Measurements from ENCODE around the gene NBEAL1.
A peak's percentile ranks its signal among the peaks of the same experiment; 100 is the strongest.

NBEAL1 gene

DNA sequence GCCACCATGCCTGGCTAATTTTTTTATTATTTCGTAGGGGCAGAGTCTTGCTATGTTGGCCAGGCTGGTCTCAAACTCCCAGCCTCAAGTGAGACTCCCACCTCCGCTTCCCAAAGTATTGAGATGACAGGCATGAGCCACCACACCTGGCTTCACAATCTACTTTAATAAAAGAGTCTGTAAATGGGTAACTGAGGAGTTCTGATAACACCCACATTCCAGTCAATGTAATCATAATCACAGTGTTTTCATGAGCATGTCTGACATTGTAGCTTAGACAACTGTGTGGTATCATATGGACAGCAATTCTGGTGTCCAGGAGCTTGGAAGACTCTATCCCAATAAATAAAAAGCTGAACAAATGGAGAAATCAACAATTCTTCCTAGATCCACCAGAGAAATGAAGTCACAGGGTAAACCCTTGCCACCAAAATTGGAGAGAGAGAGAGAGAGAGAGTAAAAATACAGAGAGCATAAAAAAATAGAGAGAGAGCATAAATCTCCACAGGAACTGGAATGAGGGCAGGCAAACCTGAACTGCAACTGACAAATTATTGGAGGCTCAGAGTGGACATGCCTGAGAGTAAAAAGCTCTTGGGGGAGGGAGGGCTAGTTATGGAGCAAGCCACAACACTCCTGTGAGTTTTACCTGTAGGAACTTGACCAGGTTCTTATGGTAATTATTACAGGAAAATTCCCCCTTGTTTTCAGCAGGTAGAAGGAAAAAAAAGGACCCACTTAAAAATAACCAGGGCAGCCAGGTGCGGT, 12.4 kb upstream of the NBEAL1 start:
- H3K4me3 ChIP-seq (ENCODE audit: low read length), result no peak overlapping the region
- TF ChIP-seq, protein P1, sequence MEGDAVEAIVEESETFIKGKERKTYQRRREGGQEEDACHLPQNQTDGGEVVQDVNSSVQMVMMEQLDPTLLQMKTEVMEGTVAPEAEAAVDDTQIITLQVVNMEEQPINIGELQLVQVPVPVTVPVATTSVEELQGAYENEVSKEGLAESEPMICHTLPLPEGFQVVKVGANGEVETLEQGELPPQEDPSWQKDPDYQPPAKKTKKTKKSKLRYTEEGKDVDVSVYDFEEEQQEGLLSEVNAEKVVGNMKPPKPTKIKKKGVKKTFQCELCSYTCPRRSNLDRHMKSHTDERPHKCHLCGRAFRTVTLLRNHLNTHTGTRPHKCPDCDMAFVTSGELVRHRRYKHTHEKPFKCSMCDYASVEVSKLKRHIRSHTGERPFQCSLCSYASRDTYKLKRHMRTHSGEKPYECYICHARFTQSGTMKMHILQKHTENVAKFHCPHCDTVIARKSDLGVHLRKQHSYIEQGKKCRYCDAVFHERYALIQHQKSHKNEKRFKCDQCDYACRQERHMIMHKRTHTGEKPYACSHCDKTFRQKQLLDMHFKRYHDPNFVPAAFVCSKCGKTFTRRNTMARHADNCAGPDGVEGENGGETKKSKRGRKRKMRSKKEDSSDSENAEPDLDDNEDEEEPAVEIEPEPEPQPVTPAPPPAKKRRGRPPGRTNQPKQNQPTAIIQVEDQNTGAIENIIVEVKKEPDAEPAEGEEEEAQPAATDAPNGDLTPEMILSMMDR (IDR thresholded peaks at IDR 0.05; ENCODE audit: insufficient read depth, low read depth, low read length, missing control alignments), result no peak
- peak; percentile 92 for DNase-seq (ENCODE audit: low read depth)

DNA sequence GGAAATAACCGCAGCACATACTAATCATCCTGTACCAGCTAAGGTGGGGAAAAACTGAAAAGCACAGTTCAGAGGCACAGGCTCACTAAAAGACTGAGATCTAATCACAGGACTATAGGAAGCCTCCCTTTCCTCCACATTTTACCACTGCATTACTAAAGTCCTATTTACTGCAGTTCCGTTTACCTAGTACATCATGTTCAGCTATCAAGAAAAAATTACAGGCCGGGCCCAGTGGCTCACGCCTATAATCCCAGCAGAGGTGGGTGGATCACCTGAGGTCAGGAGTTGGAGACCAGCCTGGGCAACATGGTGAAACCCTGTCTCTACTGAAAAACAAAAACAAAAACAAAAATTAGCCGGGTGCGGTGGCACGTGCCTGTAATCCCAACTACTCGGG, 11.0 kb upstream of the NBEAL1 start:
- no peak for DNase-seq (ENCODE audit: low read depth)
- H3K4me3 ChIP-seq (ENCODE audit: low read length), result no peak overlapping the region
- TF ChIP-seq, protein P1 (IDR thresholded peaks at IDR 0.05; ENCODE audit: insufficient read depth, low read depth, low read length, missing control alignments), result no peak

DNA sequence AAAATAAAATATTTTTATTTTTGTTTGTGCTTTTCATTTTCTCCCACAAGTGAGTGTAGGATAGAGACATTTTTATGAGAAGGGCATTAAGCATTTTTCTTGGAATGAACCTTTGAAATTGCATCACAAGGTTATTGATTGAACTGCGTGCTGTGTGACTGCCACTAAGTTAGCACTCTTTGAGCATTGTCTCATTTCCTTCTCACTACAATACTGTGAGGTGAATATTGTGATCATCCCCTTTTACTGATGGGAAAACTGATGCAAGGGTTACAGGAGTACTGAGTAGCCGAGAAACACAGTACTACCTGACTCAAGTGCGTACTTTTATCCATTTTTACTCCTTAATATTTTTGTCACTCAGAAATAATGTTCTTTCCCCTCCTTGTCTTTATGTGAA, 2.0 kb downstream of the NBEAL1 start:
- H3K4me3 ChIP-seq (ENCODE audit: low read length), result peak overlapping the region; percentile 92
- DNase-seq (ENCODE audit: low read depth), result peak; percentile 10
- TF ChIP-seq, protein P1 (IDR thresholded peaks at IDR 0.05; ENCODE audit: insufficient read depth, low read depth, low read length, missing control alignments), result no peak

DNA sequence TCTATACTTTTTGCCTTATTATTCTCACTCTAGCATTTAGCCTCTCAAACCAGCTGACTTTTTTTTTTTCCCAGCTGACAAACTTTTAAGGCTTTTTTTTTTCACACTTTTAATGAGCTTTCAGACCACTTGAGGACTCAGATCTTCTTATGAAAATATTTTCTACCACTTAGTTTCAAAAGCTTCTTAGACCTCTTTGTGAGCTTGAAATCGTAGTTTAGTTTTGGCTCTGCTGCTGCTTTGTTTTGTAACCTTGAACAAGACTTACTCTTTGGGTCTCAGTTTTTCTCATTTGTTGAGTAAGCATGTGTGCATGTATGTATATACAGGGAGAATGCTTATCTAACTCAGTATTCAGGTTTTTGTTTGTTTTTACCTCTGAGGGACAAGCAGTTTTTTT, 3.5 kb downstream of the NBEAL1 start:
- peak overlapping the region; percentile 92 for H3K4me3 ChIP-seq (ENCODE audit: low read length)

DNA sequence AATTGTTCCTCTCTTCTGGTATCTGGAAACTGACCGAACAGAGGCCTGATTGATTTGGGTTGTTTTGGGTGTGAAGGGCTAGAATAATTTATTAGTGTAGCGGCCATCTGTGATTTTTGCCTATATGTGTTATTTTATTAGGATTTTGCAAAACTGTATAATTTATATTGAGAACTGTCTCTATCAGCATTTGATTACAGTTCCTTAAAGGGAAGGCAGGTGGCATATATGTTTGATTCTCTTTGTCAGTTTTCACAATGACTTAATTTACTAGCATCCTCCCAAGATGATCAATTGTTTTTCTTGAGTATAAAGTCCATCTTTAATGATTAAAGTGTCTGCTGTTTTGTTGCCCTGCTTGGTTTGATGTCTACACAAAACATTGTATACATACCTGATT, 4.5 kb downstream of the NBEAL1 start:
- H3K4me3 ChIP-seq (ENCODE audit: low read length), result no peak overlapping the region
- TF ChIP-seq, protein P1 (IDR thresholded peaks at IDR 0.05; ENCODE audit: insufficient read depth, low read depth, low read length, missing control alignments), result no peak
- DNase-seq (ENCODE audit: low read depth), result no peak

More for the DNA sequence above, 3.5 kb downstream of the NBEAL1 start:
- DNase-seq (ENCODE audit: low read depth), result peak; percentile 20
- TF ChIP-seq, protein P1 (IDR thresholded peaks at IDR 0.05; ENCODE audit: insufficient read depth, low read depth, low read length, missing control alignments), result no peak

DNA sequence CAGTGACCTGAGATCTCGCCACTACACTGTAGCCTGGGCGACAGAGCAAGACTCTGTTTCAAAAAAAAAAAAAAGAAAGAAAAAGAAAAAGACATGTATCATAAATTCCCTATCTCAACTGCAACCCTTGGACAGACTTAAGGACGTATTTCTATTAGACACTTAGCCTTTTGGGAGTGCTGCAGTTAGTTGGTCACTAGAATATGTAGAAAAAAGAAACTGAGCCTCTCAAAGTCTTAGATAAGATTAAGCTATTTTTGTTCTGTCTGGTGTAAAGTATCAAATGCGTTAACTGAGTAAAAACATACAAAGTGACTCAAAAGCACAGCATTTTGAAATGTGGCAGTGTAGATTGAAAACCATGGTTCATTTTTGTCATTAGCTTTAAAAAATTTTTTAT, 7.3 kb downstream of the NBEAL1 start:
- TF ChIP-seq, protein P1 (IDR thresholded peaks at IDR 0.05; ENCODE audit: insufficient read depth, low read depth, low read length, missing control alignments), result no peak
- no peak for DNase-seq (ENCODE audit: low read depth)
- no peak overlapping the region for H3K4me3 ChIP-seq (ENCODE audit: low read length)

DNA sequence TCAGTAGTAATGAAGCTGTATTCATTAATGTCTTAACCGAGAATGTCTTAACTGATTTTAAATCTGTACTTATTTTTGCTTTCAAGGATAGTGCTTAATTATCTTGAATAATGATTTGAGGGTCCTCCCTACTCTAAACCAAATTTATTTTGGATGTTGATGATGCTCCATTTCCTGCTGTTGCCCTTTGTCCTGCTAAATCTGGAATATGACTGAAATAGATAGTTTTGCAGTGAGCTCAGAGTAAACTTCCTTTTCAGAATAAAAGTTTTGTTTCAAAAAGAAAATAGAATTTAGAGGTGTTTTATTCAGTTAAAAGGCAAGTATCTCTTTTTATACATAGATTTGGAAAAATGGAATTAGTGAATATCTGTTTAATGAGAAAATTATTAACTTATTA, 8.1 kb downstream of the NBEAL1 start:
- TF ChIP-seq, protein P1 (IDR thresholded peaks at IDR 0.05; ENCODE audit: insufficient read depth, low read depth, low read length, missing control alignments), result no peak
- no peak overlapping the region for H3K4me3 ChIP-seq (ENCODE audit: low read length)
- DNase-seq (ENCODE audit: low read depth), result no peak

Data from epithelial cell of esophagus (primary cell).